Activated gamma-delta T cell treated with anti-CD3 and anti-CD28 coated beads, Interleukin-2, amount 50 U/mL, for 16 hours (primary cell): ENCODE measurements around the gene CACNA2D3.

Source experiments
- DNase-seq: peaks from one replicate; pipeline ENCODE4 v3.0.0-alpha.2; 2020; ENCODE audit warnings: low read depth

Gene CACNA2D3

DNA sequence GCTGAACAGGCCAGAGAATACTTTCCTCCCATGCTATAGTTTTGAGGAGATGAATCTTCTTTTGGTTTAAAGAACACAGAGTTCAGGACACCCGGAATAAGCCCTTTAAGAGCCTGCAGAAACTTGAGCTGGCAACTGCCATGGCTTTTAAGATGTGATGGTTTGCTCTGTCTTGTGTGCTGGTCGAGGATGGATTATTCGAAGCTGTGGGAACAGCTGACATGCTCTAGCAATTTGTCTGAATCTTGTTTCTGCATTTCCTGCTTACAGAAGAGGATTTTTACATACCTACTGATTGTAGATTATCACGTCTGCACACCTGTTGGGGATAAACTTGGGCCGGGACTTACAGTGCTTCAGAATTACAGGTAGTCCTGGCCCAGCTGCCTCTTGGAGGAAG, 408.6 kb downstream of the CACNA2D3 start:
- DNase-seq: no peak

DNA sequence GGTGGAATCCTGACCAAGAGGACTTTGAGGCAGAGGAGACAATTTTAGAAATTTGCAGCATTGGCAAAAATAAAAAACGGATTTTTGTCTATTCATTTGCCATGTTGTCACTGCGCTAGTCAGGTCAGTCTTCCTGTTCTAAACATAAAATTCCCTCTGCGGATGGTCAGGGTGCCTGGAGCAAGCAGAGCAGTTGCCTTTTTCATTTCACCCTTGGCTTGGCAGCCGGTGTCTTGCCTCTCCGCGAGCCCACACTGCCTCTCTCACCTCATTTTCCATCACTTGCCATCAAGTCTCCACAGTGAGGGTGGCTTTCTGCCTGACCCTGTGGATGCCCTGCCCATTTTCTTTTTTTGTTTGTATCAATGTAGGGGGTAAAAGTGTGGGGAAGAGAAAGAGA, 409.4 kb downstream of the CACNA2D3 start:
- no peak for DNase-seq

DNA sequence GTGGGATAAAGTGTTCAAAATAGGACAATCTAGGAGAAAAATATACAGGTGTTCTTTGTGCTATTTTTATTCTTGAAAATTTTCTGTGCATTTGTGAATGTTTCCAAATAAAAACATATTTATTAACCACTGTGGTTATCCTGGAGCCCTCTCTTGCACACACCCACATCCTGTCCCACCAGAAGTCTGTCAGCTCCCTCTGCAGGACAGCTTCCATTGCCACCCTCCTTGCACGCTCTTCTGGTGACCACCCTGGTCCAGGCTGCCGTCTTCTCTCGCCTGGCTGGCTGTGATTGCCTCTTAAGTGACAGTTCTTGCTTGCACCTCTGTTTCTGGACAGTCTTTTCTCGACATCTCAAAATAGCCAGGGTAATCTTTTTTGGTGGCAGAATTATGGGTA, 411.5 kb downstream of the CACNA2D3 start:
- DNase-seq: no peak

DNA sequence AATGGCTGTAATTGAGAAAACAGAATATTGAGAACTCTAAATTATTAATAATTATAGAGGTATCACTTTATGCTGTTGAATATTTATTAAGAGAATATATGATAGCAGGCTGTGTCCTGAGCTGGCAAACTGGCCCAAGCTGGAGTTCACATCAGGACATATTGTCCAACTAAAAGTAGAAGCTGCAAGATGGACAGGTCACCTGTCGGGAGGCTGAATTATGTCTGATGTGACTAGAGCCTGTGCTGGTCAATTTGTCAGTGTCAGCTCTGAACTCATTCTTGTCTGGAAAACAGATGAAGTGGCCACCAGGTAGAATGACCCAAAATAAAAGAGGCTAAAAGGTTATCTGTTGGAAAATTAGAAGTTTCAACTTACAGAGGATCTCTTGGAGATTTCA, 413.3 kb downstream of the CACNA2D3 start:
- DNase-seq: no peak

DNA sequence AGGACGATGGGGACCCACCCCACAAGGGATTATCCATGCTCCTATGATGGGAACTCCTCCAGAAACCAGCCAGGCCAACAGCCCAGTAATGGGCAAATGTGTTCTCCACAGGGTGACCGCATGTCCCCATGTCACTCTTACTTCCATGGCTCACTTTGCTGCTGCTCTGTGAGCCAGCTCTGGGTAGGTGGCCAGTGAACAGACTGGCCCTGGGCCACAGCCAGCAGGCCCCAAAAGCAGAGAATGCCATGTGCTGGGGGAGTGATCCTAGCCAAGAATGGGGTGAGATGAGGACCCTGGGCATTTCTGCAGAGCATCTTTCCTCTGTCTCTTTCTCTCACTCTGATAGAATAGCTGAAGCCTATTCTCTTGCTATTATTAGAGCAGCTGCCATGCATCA, 414.1 kb downstream of the CACNA2D3 start:
- no peak for DNase-seq

DNA sequence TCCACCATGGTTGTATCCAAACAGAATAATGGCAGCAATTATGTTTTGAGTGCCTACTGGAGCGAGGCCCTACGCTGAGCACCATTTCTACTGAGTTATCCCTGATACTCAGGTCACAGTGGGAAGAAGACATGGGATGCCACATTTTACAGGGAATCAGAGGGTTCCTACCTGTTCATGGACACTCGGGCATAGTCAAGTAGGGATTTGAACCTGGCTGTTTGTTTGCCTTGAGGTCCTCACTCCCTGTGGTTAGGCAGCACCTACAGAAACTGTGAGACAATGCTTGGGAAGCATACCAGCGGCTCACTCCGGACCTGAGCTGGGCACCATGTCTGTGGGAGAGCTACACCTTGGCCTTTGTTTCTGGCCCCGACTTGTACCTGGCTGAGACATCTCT, 415.2 kb downstream of the CACNA2D3 start:
- DNase-seq: no peak

DNA sequence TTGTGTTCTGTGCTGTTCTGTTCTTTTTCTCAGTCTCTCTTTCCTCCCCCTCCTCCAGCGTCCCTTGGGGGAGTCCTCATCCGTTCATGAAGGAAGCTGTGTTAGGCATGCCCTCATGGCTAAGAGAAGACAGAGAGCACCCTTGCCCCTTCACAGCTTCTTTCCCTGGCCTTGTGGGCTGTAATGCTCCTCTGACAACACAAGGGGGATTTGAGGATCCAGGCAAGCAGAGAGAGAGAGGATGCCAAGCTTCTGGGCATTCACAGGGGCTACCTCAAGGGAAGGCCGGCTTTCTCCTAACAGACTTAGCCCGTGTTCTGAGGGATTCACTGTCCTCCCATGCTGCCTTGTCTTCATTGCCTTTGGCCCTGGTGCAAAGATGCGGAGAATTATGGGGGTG, 416.0 kb downstream of the CACNA2D3 start:
- no peak for DNase-seq

DNA sequence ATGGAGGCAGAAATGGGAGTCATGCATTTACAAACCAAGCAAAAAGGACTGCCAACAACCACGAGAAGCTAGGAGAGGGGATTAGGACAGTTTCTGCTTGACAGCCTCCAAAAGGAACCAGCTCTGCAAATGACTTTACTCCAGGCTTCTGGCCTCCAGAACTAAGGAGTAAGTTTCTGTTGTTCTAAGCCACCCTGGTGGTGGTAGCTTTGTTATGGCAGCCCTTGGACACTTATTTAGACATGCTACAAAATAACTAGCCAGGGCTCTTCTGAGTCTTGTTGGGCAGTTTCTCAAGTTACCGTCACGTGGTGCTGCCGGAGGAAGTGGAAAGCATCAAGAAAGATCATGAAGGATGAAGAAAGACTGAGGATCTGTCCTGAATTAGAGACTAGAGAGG, 419.0 kb downstream of the CACNA2D3 start:
- no peak for DNase-seq

DNA sequence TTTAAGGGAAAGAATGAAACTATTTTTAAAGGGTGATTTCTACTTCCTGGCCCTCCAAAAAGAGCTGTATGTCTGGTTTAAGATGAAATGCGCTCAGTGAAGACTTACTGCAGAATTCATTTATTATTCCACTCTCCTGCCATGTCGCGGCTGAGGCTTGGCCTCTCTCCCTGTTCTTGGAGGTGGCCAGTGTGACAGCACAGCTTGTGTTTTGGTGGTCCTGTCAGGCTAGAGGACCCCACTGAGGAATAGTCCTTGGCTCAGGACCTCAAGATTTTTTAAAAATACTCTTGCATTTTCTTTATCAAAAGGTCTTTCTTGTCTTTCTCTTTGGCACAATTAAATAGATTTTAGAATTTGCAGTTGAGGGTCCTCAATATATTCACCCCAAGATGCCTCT, 421.1 kb downstream of the CACNA2D3 start:
- no peak for DNase-seq

DNA sequence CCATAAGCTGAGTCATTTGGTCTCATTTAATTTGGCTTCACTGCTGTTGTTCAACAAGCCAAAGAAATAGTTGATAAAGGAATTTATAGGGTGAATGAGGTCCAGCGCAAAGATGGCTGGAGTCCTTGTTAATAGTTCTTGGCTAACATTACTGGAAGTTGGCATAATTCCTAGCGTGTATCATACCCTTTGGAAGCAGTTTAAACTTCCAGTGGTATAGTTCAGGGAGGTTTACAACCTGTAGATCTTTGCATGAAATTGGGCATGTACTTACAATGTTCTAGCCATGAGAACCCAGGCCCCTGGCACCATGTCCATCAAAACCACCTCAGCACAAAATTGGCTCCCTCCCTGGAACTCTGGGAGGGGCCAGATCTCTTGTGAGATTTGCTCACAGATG, 424.7 kb downstream of the CACNA2D3 start:
- DNase-seq: no peak

DNA sequence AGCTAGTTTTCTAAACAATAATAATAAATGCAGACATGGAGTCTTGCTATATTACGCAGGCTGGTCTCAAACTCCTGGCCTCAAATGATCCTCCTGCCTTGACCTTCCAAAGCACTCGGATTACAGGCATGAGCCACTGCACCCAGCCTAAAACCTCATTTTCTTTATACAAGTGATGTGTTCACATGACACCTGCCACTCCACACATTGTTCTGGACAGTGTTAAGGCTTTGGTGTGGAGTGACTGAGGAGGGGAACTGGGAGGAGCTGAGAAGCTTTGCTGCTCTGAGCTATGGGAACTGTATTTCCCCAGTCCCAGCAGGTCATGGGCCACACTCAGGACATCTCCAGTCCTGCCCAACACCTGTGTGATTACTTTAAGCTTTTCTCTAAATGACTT, 425.5 kb downstream of the CACNA2D3 start:
- no peak for DNase-seq

DNA sequence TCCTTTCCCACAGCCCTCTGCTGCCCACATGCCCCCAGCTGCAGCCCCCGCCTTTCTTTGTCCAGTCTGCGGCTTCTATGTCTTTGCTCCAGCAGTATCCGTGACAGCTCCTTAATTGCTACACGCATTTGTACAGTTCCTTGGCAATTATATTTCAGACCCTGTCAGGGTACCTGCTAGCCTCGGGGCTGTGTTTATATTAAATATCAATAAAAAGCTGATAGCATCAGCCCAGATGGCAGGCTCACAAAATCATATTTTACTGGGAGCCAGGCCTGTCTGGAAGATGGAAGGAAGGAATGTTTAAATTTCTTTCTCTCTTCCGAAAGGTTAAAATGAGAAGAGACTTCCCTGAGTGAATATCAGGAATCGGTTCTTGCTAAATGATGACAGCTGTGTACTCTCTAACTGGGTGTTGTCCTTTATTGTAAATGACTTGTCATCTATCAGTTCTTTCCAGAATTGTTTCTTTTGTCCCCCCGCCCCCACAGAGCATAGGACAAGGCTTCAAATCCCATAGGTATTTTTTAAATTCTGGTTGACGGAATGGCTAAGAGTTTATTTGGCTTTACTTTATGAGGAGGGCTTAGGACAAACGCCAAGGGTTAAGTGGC, 427.4 kb downstream of the CACNA2D3 start:
- no peak for DNase-seq

DNA sequence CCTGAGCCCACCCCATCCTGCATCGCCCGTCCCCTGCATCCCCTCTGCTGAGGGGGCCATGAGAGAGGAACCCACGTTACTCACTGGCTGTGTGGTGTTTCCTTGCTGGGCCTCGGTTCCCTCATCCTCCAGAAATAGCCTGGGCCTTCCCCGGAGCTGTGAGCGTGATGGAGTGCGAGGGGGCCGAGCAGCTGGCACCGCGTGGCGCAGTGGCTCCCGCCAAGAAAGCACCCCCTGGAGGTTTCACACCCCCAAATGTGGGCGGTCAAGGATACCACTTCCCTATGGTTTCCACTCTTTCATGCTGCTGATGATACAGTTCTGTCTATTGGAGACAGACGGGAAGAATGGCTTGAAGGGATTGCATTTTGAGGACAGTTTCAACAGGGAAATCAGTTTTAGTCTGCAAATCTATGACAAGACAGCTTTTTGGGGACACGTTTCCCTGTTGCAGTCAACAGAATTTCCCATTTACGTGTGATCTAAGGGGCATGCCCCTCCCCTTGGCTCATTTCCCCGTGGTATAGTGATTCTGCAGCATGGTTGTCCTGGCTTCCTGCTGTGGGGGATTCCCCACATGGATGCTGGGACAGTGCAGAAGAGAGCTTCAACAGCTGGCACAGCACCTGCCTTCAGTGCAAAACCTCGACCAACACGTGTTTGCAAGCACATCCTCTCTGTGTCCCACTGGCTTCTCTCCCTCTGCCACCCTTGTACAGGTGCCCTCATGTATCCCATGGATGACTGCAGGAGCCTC, 428.0 kb downstream of the CACNA2D3 start:
- no peak for DNase-seq

DNA sequence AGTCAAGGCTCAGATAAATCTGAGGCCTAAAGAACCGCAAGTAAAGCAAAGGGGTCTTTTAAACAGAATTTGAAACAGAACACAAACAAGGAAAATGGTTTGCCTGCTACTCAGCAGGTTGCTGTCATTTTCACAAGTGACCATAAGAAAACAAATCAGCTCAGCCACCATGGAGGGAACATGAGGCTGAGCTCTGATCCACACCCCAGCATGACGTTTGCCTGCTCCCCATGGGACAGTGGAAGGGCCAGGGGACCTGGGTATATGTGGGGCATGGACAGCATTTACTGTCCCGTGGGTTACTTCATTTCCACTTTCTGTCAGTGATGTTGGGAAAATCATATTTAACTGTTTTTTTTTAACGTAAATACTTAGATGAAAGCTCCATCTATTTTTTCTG, 434.3 kb downstream of the CACNA2D3 start:
- no peak for DNase-seq

DNA sequence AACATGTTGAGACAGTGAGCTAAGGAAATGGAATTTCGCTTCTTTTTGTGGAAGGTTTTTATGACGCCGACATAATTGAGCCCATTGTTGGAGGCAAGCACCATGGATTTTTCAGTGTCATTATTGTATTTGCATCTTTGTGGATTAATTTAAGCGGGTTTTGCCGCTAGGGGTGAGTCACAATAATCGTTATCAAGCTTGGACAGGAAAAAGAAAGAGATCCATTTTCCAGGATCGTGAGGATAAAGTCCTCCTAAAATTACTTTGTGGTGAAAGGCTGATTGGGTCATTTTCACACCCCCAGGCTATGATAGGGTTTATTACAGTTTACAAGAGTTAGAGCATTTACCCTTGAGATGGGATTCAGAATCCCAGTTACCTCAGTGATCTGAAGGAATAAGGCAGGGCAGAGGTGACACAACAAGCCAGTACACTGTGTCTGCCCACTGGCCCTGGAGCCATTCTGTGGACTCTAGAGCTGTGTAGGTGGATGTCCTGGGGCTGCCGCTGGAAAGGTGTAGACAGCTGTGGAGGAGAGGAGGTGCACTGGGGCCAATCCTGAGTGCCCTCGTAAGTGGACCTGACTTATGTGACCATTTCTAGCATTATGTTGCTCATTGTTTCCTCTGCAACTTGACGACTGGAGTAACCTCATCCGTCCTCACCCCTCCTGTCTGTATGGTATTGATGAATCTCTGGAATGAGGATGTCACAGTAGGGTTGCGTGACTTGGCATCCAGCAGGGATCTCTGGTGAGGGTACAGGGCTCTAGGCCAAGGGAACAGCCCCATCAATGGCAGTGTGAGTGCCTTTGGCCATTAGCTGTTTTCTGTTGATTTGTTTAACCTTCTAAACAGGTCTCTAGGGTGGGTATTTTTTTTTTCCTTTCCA, 435.4 kb downstream of the CACNA2D3 start:
- DNase-seq: no peak

DNA sequence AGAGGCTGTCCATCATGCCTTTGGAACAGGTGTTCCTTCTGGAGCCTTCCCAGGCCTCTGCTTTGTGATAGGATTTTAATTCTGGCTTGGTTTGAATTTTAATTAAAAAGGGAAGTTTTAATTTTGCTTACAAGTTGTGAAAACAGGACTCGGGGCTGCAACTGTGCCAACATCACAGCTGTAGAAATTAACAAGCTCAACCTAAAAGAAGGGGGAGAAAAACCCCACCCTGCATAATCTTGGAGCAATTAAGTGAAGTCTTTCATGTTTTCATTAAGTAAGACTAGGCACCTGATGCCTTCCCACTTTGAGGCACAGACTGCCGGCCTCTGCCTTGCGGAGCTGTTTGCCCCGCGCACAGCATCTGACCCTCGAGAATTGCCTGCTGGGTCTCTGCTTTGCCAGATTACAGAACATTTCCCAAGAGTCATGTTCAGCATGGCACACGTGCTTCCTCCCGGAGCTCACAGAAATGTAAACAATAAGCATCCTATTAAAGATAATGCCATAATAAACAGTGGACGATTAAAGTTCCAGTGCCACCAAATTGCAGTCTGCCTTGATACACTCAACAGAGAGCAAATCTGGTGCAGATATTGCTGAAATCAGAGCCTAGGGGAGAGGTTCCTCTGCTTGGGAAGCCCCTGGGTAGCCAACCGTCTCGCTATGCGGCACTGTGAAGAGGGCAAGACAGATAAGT, 441.3 kb downstream of the CACNA2D3 start:
- DNase-seq: no peak

DNA sequence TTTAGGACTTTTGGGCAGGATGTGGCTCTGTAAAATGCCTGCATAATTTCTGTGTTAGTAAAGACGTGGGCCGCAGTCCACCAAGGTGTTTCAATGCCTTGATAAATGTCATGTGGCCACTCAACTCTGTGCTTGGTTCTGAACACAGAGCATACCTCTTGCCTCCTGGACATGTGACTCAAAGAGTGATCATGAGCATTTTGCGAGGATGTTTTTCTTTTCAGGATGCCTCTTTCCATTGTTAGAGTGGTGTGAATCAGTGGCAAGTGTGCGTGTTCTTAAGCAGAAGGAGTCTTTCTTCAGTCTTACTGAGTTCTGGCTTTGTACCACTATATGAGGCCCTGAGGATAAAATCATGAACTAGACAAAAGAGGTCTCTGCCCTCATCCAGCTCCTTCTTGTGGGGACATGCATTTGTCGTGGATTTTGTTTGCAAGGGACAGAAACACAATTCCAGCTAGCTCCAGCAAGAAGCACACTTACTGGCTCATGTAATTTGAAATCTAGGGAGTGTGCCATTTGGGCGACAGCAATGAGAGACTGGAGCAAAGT, 442.1 kb downstream of the CACNA2D3 start:
- DNase-seq: no peak

DNA sequence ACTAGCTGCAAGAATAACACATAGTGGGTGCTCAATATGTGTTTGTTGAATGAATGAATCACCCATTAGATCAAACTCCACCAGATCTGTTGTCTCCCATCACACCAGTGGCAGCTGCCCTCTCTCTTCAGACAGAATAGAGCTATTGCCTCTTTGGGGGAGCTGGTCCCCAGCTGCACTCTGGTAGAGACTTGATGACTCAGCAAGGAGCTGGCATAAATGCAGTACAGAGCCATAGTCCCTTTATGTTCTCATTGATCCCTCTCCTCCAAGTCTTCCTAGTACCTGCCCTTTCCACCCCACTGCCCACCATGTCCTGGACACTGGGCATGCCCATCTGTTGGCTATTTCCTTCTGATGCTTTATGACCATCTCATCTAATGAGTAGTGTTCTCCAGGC, 443.6 kb downstream of the CACNA2D3 start:
- no peak for DNase-seq

DNA sequence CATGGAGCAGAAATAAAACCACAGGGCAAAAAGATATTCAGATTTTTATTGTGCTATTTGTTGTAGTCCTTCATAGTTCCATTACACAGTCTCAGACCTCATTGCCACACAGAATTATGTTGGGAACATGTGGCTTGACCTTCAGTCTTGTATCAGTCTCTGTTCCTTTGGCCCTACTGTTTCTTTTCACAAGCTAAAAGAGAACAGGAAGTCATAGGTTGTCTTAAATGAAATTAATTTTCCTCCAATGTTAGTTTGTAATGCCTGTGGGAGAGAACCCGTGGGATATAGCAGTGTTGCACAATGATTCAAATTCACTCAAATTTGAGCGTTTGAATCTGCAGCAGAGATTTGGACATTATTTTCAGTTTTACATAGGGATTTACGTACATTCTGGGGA, 445.6 kb downstream of the CACNA2D3 start:
- DNase-seq: no peak

DNA sequence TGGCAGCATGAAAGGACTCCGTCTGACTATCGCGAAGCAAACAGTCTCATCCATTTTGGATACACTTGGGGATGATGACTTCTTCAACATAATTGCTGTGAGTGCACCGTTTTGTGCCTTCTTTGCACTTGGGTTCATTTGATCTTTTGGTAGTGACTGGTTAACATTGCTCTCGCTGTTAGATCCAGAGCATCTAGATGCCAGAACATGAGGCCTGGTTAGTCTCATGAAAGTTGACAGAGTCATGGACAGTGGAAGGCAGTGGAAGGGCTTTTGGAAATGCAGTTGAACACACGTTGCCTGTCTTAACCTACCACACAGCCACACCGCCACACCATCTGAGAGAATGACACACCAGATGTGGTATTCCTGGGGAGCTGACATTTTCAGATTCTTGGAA, 447.7 kb downstream of the CACNA2D3 start:
- no peak for DNase-seq

DNA sequence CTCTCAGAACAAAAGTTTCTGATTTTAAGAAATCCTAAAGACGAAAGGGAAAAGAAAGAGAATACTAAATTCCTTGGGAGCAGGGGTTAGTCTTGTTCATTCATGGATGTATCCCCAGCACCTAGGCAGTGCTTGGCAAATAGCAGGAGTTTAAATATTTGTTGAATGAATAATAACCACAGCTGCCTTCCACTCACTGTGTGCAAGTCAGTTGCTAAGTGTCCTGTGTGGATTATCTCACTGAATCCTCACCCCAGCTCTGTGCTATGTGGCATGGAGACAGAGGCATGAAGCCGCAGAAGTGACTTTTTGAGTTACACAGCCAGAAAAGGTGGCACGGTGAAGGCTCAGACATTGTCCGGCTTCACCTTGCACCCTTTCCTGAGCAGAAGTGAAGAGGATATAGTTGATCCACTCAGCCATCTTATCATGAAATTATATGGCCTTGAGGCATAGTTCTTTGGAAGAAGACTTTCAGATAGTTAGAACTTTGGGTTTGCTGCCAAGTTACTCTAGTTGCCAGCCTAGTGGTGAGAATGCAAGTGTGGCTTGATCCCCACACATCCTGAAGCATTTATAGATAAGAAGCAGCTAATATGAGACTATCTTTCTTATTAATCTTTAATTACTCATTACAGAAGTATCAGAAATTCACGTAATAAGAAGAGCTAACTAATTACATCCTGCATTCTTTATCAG, 450.0 kb downstream of the CACNA2D3 start:
- no peak for DNase-seq

DNA sequence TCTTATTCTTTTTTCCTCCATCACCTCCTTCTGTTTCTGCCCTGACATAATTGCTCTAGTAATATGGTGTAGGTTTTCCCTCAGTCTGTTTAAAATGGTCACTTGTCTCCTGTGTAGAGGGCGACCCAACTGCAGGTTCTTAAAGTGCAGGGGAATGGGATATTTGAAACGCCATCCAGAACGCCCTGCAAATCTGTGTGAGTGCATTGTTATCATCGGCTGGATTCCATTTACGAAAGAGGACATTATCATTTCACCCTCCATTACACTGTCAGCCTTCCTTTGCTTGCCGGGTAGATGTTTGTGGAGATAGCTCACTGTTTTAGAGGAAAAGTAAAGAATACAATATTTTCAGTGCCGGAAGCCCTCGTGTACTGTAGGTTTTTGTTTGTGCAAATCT, 451.5 kb downstream of the CACNA2D3 start:
- no peak for DNase-seq
